Testis (tissue), 2 donors: Measurements from ENCODE around the gene ZFYVE16.

ENCODE experiments used
- CTCF ChIP-seq, 3 experiments: fragments of 450-650 bp in 2 of 3; fragments of 200-600 bp in 1 of 3; sonication (generic) in 1 of 3; IDR thresholded peaks; one replicate each; pipeline ENCODE4 v1.5.1; 2016 to 2019; ENCODE audit warnings: antibody characterized with exemption in 3 of 3, mild to moderate bottlenecking in 2 of 3, moderate library complexity in 1 of 3
- POLR2A ChIP-seq: fragments of 450-650 bp; IDR thresholded peaks from one replicate; pipeline ENCODE4 v1.6.1; 2017; ENCODE audit warnings: antibody characterized with exemption, mild to moderate bottlenecking, moderate library complexity

DNA sequence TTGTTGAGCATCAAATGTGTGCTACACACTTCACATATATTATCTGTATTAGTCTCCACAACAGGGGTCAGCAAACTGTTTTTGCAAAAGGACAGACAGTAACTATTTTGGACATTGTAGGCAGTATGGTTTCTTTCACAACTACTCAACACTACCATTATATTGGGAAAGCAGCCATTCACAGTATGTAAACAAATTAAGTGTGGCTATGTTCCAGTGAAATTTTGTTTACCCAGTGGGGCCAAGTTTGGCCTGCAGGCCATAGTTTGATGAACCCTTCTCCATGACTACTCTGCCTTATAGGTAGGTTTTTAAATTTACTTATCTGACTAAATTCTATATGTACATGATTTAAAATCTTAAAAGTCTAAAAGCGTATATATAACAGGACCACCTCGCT is 67.1 kb downstream of the ZFYVE16 start:
- TF ChIP-seq POLR2A (no peak), CTCF (IDR thresholded peaks at IDR 0.05) (no peak)
